ENCODE results near the gene HOXA7. TPM values are rescaled to one million over a fixed set of nuclear protein-coding genes. Genes with fewer than 3 reads are reported as not detected.

Gene HOXA7
- total RNA-seq, 2 experiments from 2014 or later: not detected

DNA sequence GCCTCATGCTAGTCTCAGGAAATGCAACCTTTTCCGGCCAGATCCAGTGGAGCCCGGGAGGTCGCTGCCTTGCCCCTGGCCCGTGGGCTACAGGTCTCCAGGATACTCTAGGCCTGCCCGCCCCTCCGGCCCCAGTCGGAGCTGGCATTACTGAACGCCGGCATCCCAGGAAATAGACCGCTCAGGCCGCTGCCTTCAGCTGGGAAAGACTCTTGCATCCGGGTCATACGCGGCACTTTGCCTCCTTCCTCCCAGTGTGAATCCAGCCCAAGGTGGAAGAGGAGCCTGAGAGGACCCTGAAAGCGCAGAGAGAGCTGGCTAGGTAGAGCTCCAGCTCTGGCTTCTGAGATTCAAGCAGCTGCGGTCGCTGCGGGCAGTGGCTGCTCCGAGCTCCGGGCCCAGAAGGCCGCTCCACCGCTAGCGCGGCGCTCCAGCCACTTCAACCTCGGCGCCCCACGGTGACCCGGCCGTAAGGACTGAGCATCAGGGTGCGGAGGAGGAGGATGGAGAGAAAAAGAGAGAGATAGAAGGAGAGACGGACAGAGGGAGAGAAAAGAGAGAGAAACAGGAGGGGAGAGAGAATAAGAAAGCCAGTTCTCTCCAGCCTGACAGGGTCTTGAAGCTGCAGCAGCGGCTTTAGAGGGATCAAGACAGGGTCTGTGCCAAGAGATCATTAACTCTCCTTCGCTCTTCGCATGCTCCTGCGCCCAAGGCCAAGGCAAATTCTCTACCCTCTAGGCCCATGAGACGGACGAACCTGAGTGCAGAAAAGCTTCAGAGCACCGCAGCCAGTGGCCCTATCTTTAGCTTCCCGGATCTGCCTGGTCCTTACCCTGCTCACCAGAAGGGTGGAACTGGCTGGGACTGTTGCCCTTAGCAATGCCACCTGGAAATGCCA is 19.4 kb upstream of the HOXA7 start:
- Mint-ChIP-seq H3K4me3 (no peak overlapping the region), H3K27me3 (peaks cover 69% of the 10 kb centered on the region), H3K36me3 (ENCODE audit: low read depth) (peaks cover 5% of the 10 kb centered on the region), H3K4me1 (peaks cover 13% of the 10 kb centered on the region), H3K27ac (no peak overlapping the region), H3K9me3 (no peaks in the 10 kb centered on the region)
- ChIA-PET CTCF (interaction anchor here (0.6 to 1.0 kb wide), 2 partner anchors 15 to 20 kb away, joined by 3 to 5 read pairs; no protein-coding TSS in a partner anchor), POLR2A (no interaction called here)
- DNase-seq: no peak

DNA sequence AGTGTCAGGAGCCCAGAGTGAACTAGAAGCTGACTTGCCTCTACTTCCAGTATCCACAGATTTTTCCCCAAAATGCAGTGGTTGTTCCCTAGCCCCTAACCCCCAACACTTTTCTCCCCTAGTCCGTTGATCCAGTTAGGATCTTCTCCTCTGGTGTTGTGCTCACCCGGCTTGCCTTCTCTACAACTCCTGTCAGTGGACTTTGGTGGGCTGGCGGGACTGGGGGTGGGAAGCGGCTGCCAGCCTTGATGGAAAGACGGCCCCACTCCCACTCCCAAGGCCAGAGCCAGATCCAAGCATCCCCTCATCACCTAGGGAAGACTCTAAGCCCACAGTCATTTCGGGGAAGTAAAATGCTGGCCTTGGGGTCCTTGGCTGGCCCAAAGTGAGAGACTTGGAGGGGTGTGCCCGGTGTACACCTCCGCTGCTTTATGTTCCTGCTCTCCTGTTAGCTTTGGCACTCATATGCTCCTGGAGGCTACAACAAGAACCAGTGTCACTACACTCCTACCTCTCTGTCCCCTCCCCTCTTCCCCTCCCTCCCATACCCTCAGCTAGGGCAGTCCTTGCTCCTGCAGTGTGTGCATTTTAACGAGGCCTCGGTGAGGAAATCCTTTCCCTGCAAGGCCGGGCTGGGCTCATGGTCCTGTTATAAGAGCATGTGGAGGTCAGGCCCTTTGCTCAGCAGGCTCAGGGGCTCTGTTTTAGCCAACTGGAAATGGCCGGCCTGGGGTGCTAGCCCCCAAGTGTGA is 18.6 kb upstream of the HOXA7 start:
- CTCF ChIA-PET: interaction anchor here (0.8 to 1.0 kb wide), 2 partner anchors 9 to 36 kb away, joined by 3 read pairs; no protein-coding TSS in a partner anchor
- Mint-ChIP-seq H3K27me3 (peaks cover 71% of the 10 kb centered on the region), H3K27ac (peak overlapping the region; percentile 69), H3K4me1 (peaks cover 12% of the 10 kb centered on the region), H3K4me3 (no peak overlapping the region), H3K36me3 (ENCODE audit: low read depth) (peaks cover 5% of the 10 kb centered on the region), H3K9me3 (no peaks in the 10 kb centered on the region)
- POLR2A ChIA-PET: no interaction called here
- no peak for DNase-seq

DNA sequence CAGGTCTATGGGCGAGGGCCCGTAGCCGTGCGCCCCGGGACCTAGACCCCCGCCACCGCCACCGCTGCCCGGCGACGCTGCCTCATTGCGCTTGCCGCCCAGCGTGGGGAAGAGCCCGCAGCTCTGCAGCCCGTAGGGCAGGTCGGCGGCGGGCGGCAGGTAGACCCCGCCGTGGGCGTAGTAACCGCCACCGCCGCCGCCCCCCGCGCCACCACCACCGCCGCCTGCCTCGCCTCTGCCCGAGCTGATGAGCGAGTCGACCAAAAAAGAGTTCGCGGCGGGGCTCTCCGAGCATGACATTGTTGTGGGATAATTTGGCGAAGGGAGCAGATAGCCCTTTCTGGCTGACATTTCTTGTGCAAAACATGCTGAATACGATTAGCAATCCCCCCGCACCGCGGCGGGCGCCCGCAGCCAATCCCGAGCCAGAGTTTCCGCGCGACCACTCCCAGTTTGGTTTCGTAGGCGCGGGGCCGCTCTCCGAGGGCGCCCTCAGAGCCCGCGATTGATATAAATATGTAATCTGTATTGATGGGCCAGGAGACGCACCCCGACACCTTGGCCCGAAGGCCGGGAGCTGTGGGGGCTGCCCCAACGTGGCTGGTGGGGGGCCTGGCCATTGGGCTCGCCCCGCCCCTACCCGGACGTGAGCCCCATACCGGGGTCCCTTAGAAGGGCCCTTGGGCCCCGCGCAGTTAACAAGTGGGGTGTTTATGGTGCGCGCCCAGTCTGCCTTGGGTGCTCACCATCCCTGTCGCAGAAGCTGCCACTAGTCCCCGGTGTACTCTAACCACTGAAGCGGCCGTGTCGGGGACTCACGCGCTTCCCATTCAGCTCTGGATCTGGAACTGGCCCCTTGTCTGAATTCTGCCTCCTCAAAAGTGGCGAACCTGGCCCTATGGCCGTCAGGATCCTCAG is 17.7 kb upstream of the HOXA7 start, which contains the start of gene HOXA10:
TSS of gene HOXA10 (minus strand) at position 365 of the 918 bp plus-strand sequence. CDS start at position 351, 14 bp downstream.
- peaks cover 6% of the 10 kb centered on the region for H3K4me1 Mint-ChIP-seq
- DNase-seq: no peak
- ChIA-PET CTCF (interaction anchor here (0.6 to 1.9 kb wide), 5 partner anchors 10 to 36 kb away, joined by 3 to 7 read pairs (median 3); partner anchors contain the start of gene HOXA11), POLR2A (no interaction called here)
- H3K36me3 Mint-ChIP-seq (ENCODE audit: low read depth): peaks cover 5% of the 10 kb centered on the region
- H3K4me3 Mint-ChIP-seq: peak within 1 kb of the TSS; percentile 19
- H3K9me3 Mint-ChIP-seq: no peaks in the 10 kb centered on the region
- H3K27ac Mint-ChIP-seq: peak within 1 kb of the TSS; percentile 69
- peaks cover 66% of the 10 kb centered on the region for H3K27me3 Mint-ChIP-seq

DNA sequence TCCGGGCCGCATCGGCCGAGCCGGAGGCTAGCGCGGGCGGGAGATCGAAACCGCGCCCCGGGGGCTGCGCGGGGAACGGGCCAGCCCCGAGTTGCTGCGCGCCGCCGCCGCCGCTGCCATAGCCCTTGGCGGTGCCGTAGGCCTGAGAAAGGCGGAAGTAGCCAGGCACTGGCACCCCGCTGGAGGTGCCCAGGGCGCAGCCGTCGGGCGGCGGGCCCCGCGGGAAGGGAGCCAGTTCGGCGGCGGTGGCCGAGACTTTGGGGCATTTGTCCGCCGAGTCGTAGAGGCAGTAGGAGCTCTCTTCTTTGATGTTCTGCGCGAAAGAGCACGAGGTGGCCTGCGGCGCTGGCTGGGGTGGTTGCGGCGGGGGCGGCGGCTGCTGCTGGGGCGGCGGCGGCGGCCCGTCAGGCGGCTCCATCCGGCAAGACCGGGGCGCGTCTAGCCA is 17.1 kb upstream of the HOXA7 start:
- Mint-ChIP-seq H3K4me3 (no peak overlapping the region), H3K36me3 (ENCODE audit: low read depth) (peaks cover 8% of the 10 kb centered on the region), H3K4me1 (peaks cover 8% of the 10 kb centered on the region), H3K27me3 (peaks cover 67% of the 10 kb centered on the region), H3K27ac (no peak overlapping the region), H3K9me3 (no peaks in the 10 kb centered on the region)
- ChIA-PET CTCF (interaction anchor here (0.6 to 1.9 kb wide), 5 partner anchors 10 to 23 kb away, joined by 3 to 7 read pairs (median 4); partner anchors contain the start of gene HOXA11), POLR2A (no interaction called here)
- DNase-seq: no peak

DNA sequence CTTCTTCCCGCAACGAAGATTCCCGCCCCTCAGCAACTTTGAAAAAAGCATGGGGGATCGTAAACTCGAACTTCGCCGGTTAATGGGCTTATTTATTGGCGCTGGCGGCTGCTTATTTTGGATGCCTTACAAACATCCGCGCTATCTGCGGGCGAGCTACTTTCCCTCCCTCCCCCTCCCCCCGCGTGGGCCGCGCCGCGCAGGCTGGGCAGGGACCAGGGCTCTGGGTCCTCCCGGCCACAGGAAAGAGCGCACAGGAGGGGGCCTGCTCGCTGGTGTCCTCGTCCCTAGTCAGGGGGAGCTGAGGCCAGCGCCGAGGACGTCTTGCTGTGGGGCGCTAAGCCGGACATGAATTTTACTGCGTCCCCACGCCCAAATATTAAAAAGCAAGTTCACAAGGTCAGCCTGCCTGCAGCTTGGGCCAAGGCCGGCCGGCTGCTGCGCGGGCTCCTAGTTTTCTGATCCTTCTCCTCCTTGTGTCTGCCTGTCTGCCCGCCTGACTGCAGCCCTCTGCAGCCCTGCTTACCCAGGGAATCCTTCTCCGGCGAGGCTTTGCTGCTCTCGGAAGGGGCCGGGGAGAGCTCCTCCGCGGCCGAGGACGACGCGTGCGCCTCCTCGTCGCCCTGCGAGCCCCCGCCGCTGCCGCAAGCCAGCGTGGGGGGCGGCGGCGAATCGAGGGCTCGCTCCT is 16.5 kb upstream of the HOXA7 start:
- Mint-ChIP-seq H3K27me3 (peaks cover 68% of the 10 kb centered on the region), H3K27ac (no peak overlapping the region), H3K36me3 (ENCODE audit: low read depth) (peaks cover 8% of the 10 kb centered on the region), H3K4me1 (peaks cover 8% of the 10 kb centered on the region), H3K4me3 (no peak overlapping the region), H3K9me3 (no peaks in the 10 kb centered on the region)
- CTCF ChIA-PET: interaction anchor here (1.0 to 1.9 kb wide), 4 partner anchors 11 to 22 kb away, joined by 3 to 7 read pairs (median 4); no protein-coding TSS in a partner anchor
- DNase-seq: no peak
- POLR2A ChIA-PET: interaction anchor here (0.8 kb wide), 1 partner anchor 22 kb away, joined by 3 read pairs; no protein-coding TSS in a partner anchor

DNA sequence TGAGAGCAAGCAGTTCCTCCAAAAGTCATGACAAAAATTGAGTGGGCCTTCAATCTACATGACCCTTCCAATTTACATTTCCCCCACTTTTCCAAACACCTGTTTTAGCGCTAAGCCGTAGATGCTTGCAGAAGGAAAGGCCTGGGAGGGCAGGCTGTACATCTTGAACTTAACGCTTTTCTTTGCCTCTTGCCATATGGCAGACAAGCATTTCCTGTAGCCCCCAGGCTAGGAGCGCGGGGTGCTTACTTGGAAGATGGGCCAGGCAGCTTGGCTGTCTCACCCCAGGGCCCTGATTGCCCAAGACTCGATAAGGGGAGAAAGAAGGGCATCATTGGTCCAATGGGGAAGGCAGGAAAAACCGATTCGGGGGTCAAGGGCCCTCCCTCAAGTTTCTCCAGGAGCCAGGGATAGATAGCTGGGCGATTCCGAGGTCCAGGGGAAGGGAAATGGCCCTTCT is 15.9 kb upstream of the HOXA7 start:
- no peak for DNase-seq
- CTCF ChIA-PET: interaction anchor here (0.9 to 1.9 kb wide), 4 partner anchors 10 to 83 kb away, joined by 3 to 7 read pairs (median 4); no protein-coding TSS in a partner anchor
- Mint-ChIP-seq H3K27me3 (peaks cover 68% of the 10 kb centered on the region), H3K9me3 (no peaks in the 10 kb centered on the region), H3K4me1 (peaks cover 8% of the 10 kb centered on the region), H3K36me3 (ENCODE audit: low read depth) (peaks cover 8% of the 10 kb centered on the region), H3K27ac (peak overlapping the region; percentile 51), H3K4me3 (peak overlapping the region; percentile 37)
- POLR2A ChIA-PET: interaction anchor here (0.8 kb wide), 1 partner anchor 21 kb away, joined by 3 read pairs; no protein-coding TSS in a partner anchor

DNA sequence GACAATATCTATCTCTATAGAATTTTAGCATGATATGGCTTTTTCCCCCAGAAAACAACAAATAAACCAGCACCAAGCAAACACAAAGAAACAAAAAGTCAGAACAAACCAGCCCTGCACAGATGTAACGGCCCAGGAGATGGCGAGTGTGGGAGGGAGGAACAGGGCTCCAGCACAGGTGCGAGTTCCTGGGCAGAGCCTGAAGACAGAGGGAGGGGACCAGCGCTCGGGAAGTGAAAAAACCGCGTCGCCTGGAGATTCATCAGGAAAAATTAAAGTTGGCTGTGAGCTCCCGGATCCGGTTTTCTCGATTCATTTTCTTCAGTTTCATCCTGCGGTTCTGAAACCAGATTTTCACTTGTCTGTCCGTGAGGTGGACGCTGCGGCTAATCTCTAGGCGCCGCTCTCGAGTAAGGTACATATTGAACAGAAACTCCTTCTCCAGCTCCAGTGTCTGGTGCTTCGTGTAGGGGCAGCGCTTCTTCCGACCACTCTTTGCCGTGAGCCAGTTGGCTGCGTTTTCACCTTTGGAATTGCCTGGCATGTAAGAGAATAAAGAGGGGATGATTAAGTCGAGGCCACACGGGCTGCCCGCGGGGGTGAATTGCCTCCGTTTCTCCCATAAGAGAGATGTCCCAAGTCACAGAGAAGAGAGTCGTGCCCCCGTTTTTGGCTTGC is 15.3 kb upstream of the HOXA7 start:
- H3K36me3 Mint-ChIP-seq (ENCODE audit: low read depth): peaks cover 8% of the 10 kb centered on the region
- H3K4me1 Mint-ChIP-seq: peaks cover 8% of the 10 kb centered on the region
- ChIA-PET CTCF (interaction anchor here (0.9 to 1.9 kb wide), 3 partner anchors 14 to 84 kb away, joined by 3 to 7 read pairs (median 3); no protein-coding TSS in a partner anchor), POLR2A (interaction anchor here (0.8 kb wide), 1 partner anchor 21 kb away, joined by 3 read pairs; no protein-coding TSS in a partner anchor)
- H3K4me3 Mint-ChIP-seq: no peak overlapping the region
- DNase-seq: no peak
- H3K27ac Mint-ChIP-seq: peak overlapping the region; percentile 77
- no peaks in the 10 kb centered on the region for H3K9me3 Mint-ChIP-seq
- peaks cover 69% of the 10 kb centered on the region for H3K27me3 Mint-ChIP-seq

DNA sequence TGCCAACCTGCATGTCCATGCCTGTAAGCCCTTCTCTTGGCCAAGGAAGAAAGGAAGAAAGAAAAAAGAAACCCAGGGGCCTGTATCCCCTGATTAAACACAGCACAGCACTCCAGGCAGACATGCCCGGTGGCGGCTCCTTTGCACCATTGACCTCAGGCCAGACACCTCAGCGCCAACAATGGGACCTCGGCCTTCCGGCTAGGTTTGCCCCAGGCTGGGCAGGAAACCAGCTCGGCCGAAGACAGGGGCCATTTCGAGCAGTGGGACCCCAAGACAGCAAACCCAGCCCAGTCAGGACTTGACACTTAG is 14.8 kb upstream of the HOXA7 start:
- DNase-seq: no peak
- H3K27ac Mint-ChIP-seq: peak overlapping the region; percentile 39
- ChIA-PET CTCF (interaction anchor here (0.8 to 1.1 kb wide), 2 partner anchors 11 to 15 kb away, joined by 3 read pairs; no protein-coding TSS in a partner anchor), POLR2A (no interaction called here)
- H3K27me3 Mint-ChIP-seq: peaks cover 67% of the 10 kb centered on the region
- H3K9me3 Mint-ChIP-seq: no peaks in the 10 kb centered on the region
- H3K4me3 Mint-ChIP-seq: no peak overlapping the region
- peaks cover 8% of the 10 kb centered on the region for H3K4me1 Mint-ChIP-seq
- H3K36me3 Mint-ChIP-seq (ENCODE audit: low read depth): peaks cover 8% of the 10 kb centered on the region

DNA sequence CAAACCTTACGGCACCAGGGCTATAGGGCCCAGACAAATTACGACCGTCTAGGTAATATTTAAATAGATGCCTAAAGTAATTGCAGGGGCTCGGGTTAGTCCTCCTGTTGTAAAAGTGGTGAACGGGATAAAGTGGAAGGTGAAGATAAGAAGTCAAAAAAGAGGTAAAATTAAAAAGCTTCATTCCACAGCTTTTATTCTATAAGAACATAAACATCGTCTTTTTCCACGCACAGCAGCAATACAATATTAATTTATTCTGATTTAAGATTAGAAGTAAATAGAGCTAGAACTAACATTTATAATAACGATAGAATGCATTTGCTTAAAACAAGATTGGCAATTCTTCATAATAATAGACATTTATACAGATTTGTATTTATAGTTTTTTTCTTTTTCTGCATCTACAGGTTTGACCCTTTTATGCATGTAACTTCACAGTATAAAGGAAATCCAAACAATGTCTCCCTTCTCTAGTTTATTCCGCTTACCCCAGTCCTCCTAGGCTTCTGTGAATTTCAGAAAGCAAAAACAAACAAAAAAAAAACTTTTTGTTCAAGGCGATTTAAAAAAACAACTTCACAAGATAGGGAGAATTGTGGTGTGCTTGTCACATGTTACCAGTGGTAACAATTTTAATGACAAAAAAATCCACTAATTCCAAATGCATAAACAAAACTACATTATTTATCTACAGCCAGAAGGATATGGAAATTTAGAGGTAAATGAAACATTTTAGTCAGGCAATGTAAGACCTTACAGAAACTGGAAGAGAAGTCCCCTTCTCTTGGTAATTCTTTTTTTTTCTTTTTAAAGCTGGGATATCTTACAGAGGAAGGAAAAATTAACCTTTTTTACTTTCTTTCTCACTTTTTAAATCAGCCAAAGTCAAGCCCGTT is 14.2 kb upstream of the HOXA7 start:
- no peak overlapping the region for H3K4me3 Mint-ChIP-seq
- no peaks in the 10 kb centered on the region for H3K9me3 Mint-ChIP-seq
- H3K27me3 Mint-ChIP-seq: peaks cover 70% of the 10 kb centered on the region
- H3K27ac Mint-ChIP-seq: no peak overlapping the region
- ChIA-PET POLR2A (no interaction called here), CTCF (interaction anchor here (0.8 to 1.2 kb wide), 4 partner anchors 9 to 31 kb away, joined by 3 read pairs; no protein-coding TSS in a partner anchor)
- H3K36me3 Mint-ChIP-seq (ENCODE audit: low read depth): peaks cover 8% of the 10 kb centered on the region
- H3K4me1 Mint-ChIP-seq: peaks cover 11% of the 10 kb centered on the region
- DNase-seq: no peak

Data from activated CD4-positive, alpha-beta T cell treated with anti-CD3 and anti-CD28 coated beads, Interleukin-2, amount 10 ng/mL, durations not matched to agents 7 days and 5 days (primary cell).